Mucosa of rectum (tissue), 2 donors: ENCODE data around the gene PLA2G10.
A peak's percentile ranks its signal among the peaks of the same experiment; 100 is the strongest.
"Not testable (repeated sequence)": the region's sequence is repeated elsewhere in the genome, so short reads cannot be mapped to it uniquely, and the experiment has no call there.

Source experiments
- H3K27ac ChIP-seq, 2 donors: one replicate each; pipeline ENCODE4 v1.7.0; 2013; ENCODE audit warnings: inconsistent platforms in 2 of 2, low read depth in 2 of 2, low read length in 2 of 2
- H3K27me3 ChIP-seq, 2 donors: one replicate each; pipeline ENCODE4 v1.7.0; 2013; ENCODE audit warnings: low read length in 2 of 2; ENCODE audit not compliant: control insufficient read depth in 2 of 2, insufficient read depth in 2 of 2
- H3K36me3 ChIP-seq, 2 donors: one replicate each; pipeline ENCODE4 v1.7.0; 2013; ENCODE audit warnings: low read length in 2 of 2; ENCODE audit not compliant: control insufficient read depth in 2 of 2, insufficient read depth in 2 of 2
- H3K4me1 ChIP-seq, 2 donors: one replicate each; pipeline ENCODE4 v1.7.0; 2013; ENCODE audit warnings: low read length in 2 of 2, mild to moderate bottlenecking in 1 of 2; ENCODE audit not compliant: control insufficient read depth in 2 of 2, insufficient read depth in 2 of 2
- H3K4me3 ChIP-seq, 2 donors: one replicate each; pipeline ENCODE4 v1.7.0; 2013; ENCODE audit warnings: low read length in 2 of 2
- H3K9ac ChIP-seq, 2 donors: one replicate each; pipeline ENCODE4 v1.7.0; 2013; ENCODE audit warnings: low read length in 2 of 2, low read depth in 1 of 2, mild to moderate bottlenecking in 1 of 2
- H3K9me3 ChIP-seq, 2 donors: one replicate each; pipeline ENCODE4 v1.7.0; 2013; ENCODE audit warnings: low read length in 2 of 2; ENCODE audit not compliant: control insufficient read depth in 2 of 2
- donor health status: healthy.
- donor health status: Normal muscosa, but diverticular disease.

Gene PLA2G10

GRCh38 chr16:14635395-14636165, 58.5 kb downstream of the PLA2G10 start:
- H3K27ac ChIP-seq, result peak overlapping the region in 1 of 2 donors; percentile 97
- H3K4me3 ChIP-seq, result no peak overlapping the region
- H3K4me1 ChIP-seq, result peaks cover 31 to 46% of the 10 kb centered on the region in 2 donors
- H3K9ac ChIP-seq, result peak overlapping the region; percentile 1 to 98
- peaks cover 5 to 8% of the 10 kb centered on the region in 2 donors for H3K36me3 ChIP-seq
- H3K9me3 ChIP-seq, result no peaks in the 10 kb centered on the region
- no peaks in the 10 kb centered on the region for H3K27me3 ChIP-seq

GRCh38 chr16:14634389-14634725, 59.8 kb downstream of the PLA2G10 start:
- H3K9ac ChIP-seq, result peak overlapping the region in 1 of 2 donors; percentile 98
- peaks cover 35 to 40% of the 10 kb centered on the region in 2 donors for H3K4me1 ChIP-seq
- H3K27me3 ChIP-seq, result no peaks in the 10 kb centered on the region
- peaks cover 0 to 6% of the 10 kb centered on the region in 2 donors for H3K36me3 ChIP-seq
- peak overlapping the region; percentile 97 to 98 for H3K27ac ChIP-seq
- H3K4me3 ChIP-seq, result peak overlapping the region; percentile 88 to 89
- H3K9me3 ChIP-seq, result no peaks in the 10 kb centered on the region

GRCh38 chr16:14632693-14633569, 61.2 kb downstream of the PLA2G10 start, which contains the start of gene BFAR:
TSS of gene BFAR (plus strand) at chr16:14632951. CDS start at chr16:14644347, 11,396 bp downstream.
- H3K4me3 ChIP-seq, result peak within 1 kb of the TSS; percentile 88 to 89
- peaks cover 3% of the 10 kb centered on the region in 2 donors for H3K36me3 ChIP-seq
- peaks cover 36 to 44% of the 10 kb centered on the region in 2 donors for H3K4me1 ChIP-seq
- no peaks in the 10 kb centered on the region for H3K9me3 ChIP-seq
- peak within 1 kb of the TSS; percentile 96 to 98 for H3K9ac ChIP-seq
- H3K27me3 ChIP-seq, result no peaks in the 10 kb centered on the region
- H3K27ac ChIP-seq, result peak within 1 kb of the TSS; percentile 97 to 98

GRCh38 chr16:14630620-14631330, 63.3 kb downstream of the PLA2G10 start:
- Histone ChIP-seq H3K27ac (peak overlapping the region; percentile 94 to 96), H3K4me3 (peak overlapping the region; percentile 62 to 88), H3K9ac (peak overlapping the region; percentile 60 to 99), H3K36me3 (peaks cover 12 to 17% of the 10 kb centered on the region in 2 donors), H3K4me1 (peaks cover 33 to 37% of the 10 kb centered on the region in 2 donors)
- H3K9me3 ChIP-seq, H3K27me3 ChIP-seq: not testable (repeated sequence)

GRCh38 chr16:14629919-14630619, 64.0 kb downstream of the PLA2G10 start, which contains the start of gene PARN:
TSS of gene PARN (minus strand) at chr16:14630260. CDS start at chr16:14630125, 135 bp downstream.
- H3K27me3 ChIP-seq, result no peaks in the 10 kb centered on the region
- peak within 1 kb of the TSS; percentile 94 to 96 for H3K27ac ChIP-seq
- H3K9me3 ChIP-seq, result no peaks in the 10 kb centered on the region
- H3K4me1 ChIP-seq, result peaks cover 26 to 33% of the 10 kb centered on the region in 2 donors
- peaks cover 18 to 24% of the 10 kb centered on the region in 2 donors for H3K36me3 ChIP-seq
- H3K4me3 ChIP-seq, result peak within 1 kb of the TSS; percentile 87 to 88
- H3K9ac ChIP-seq, result peak within 1 kb of the TSS; percentile 99

GRCh38 chr16:14629612-14629918, 64.5 kb downstream of the PLA2G10 start:
- Histone ChIP-seq H3K9ac (peak overlapping the region; percentile 99), H3K27me3 (no peaks in the 10 kb centered on the region), H3K27ac (peak overlapping the region; percentile 94 to 96), H3K4me1 (peaks cover 22 to 28% of the 10 kb centered on the region in 2 donors), H3K4me3 (peak overlapping the region; percentile 87 to 88), H3K9me3 (no peaks in the 10 kb centered on the region), H3K36me3 (peaks cover 21 to 27% of the 10 kb centered on the region in 2 donors)

- H3K27ac ChIP-seq, result peak overlapping the region; percentile 94 to 96
- peak overlapping the region; percentile 99 for H3K9ac ChIP-seq
- peaks cover 17 to 22% of the 10 kb centered on the region in 2 donors for H3K4me1 ChIP-seq
- H3K27me3 ChIP-seq, result no peaks in the 10 kb centered on the region
- H3K4me3 ChIP-seq, result peak overlapping the region; percentile 87 to 88
- no peaks in the 10 kb centered on the region for H3K9me3 ChIP-seq
- peaks cover 25 to 27% of the 10 kb centered on the region in 2 donors for H3K36me3 ChIP-seq
Measured at GRCh38 chr16:14628806-14629611, 65.1 kb downstream of the PLA2G10 start.

- no peaks in the 10 kb centered on the region for H3K9me3 ChIP-seq
- H3K27ac ChIP-seq, result no peak overlapping the region
- H3K4me3 ChIP-seq, result no peak overlapping the region
- H3K36me3 ChIP-seq, result peaks cover 27 to 32% of the 10 kb centered on the region in 2 donors
- peaks cover 11 to 17% of the 10 kb centered on the region in 2 donors for H3K4me1 ChIP-seq
- no peaks in the 10 kb centered on the region for H3K27me3 ChIP-seq
- H3K9ac ChIP-seq, result no peak overlapping the region
Measured at GRCh38 chr16:14627078-14627477, 67.0 kb downstream of the PLA2G10 start.
